GM23248 (cell line): ENCODE measurements around the gene ZNF254.

ENCODE experiments used
- EZH2 ChIP-seq: fragments of 200-600 bp; sonication (generic); IDR thresholded peaks from 2 replicates; pipeline ENCODE4 v1.6.1; 2018; ENCODE audit warnings: antibody characterized with exemption, mild to moderate bottlenecking; ENCODE audit not compliant: insufficient read depth, poor library complexity, severe bottlenecking
- EZH2phosphoT487 ChIP-seq: fragments of 200-600 bp; sonication (generic); IDR thresholded peaks from 2 replicates; pipeline ENCODE4 v1.6.1; 2018; ENCODE audit warnings: antibody characterized with exemption, moderate library complexity, mild to moderate bottlenecking, low read depth; ENCODE audit not compliant: insufficient read depth

GRCh38 chr19:24099829-24100228, 12.8 kb downstream of the ZNF254 start:
- TF ChIP-seq EZH2 (no peak), EZH2phosphoT487 (no peak)
